Endothelial cell of umbilical vein (primary cell): Measurements from ENCODE around the gene PPP2R5A. TPM values are rescaled to one million over a fixed set of nuclear protein-coding genes. Genes with fewer than 3 reads are reported as not detected.
A peak's percentile ranks its signal among the peaks of the same experiment; 100 is the strongest.

ENCODE experiments used
- BruUV-seq: library from RNA; stranded (reverse); fragments of 400-500 nt; replicated peaks from 2 replicates; lab custom pipeline; 2021; lab: Mats Ljungman, UMichigan
- CTCF ChIA-PET: fragments of 300-600, 350-600 bp; sonication (Branson Sonifier 250); formaldehyde crosslinking; loops from one replicate; lab custom pipeline; 2021; ENCODE audit warnings: antibody characterized with exemption, inconsistent platforms; lab: Charles Lee
- POLR2A ChIA-PET: fragments of 300-600, 350-600 bp; sonication (Branson Sonifier 250); formaldehyde crosslinking; loops from one replicate; lab custom pipeline; 2021; ENCODE audit warnings: antibody characterized with exemption, inconsistent platforms; lab: Charles Lee
- DNase-seq: peaks from one replicate; pipeline ENCODE4 v3.0.0-alpha.2; 2011; ENCODE audit warnings: low read depth, low spot score
- FAIRE-seq: peaks from 2 replicates; lab custom pipeline; 2011; peaks lifted over from hg19 to GRCh38; lab: Jason Lieb, UNC
- H2AFZ ChIP-seq: 2 replicates; pipeline ENCODE4 v1.6.0; 2012; ENCODE audit warnings: low read depth, low read length, control low read depth, inconsistent platforms
- H3K27ac ChIP-seq: 2 replicates; pipeline ENCODE4 v1.5.1; 2011; ENCODE audit warnings: low read depth, mild to moderate bottlenecking, control low read depth, low read length, moderate library complexity; ENCODE audit not compliant: insufficient read depth
- H3K27me3 ChIP-seq, 2 experiments: 2 replicates each; pipeline versions ENCODE4 v1.6.0 to v1.6.1; 2011; ENCODE audit warnings: low read length in 2 of 2, mixed read lengths in 1 of 2; ENCODE audit not compliant: control insufficient read depth in 2 of 2, insufficient read depth in 2 of 2
- H3K36me3 ChIP-seq, 2 experiments: 2 replicates in 1 of 2; 3 replicates in 1 of 2; pipeline ENCODE4 v1.5.1; 2011; ENCODE audit warnings: low read length in 2 of 2, mild to moderate bottlenecking in 1 of 2, moderate library complexity in 1 of 2; ENCODE audit not compliant: control insufficient read depth in 2 of 2, insufficient read depth in 2 of 2; ENCODE audit errors: extremely low read depth in 1 of 2
- H3K4me1 ChIP-seq: 3 replicates; pipeline ENCODE4 v1.5.1; 2011; ENCODE audit warnings: mild to moderate bottlenecking, low read length; ENCODE audit not compliant: control insufficient read depth, insufficient read depth; ENCODE audit errors: extremely low read depth
- H3K4me2 ChIP-seq: 2 replicates; pipeline ENCODE4 v1.6.1; 2011; ENCODE audit warnings: low read length, control low read depth, mixed read lengths; ENCODE audit not compliant: insufficient read depth
- H3K4me3 ChIP-seq, 3 experiments: fragments of 200-600 bp in 1 of 3; sonication (generic), shearing (Covaris generic) in 1 of 3; replicated peaks in 1 of 3; 2 replicates each; pipeline ENCODE4 v1.5.1; 2011 to 2016; ENCODE audit warnings: control low read depth in 3 of 3, low read length in 3 of 3, mild to moderate bottlenecking in 2 of 3, inconsistent platforms in 1 of 3, low read depth in 1 of 3, moderate library complexity in 1 of 3; ENCODE audit not compliant: insufficient read depth in 1 of 3
- H3K79me2 ChIP-seq: 2 replicates; pipeline ENCODE4 v1.6.0; 2012; ENCODE audit warnings: low read length, inconsistent platforms; ENCODE audit not compliant: control insufficient read depth, insufficient read depth
- H3K9ac ChIP-seq: replicated peaks from 2 replicates; pipeline ENCODE3; 2011; ENCODE audit warnings: low read length, control low read depth; ENCODE audit not compliant: insufficient read depth; ENCODE audit errors: extremely low read depth
- H3K9me1 ChIP-seq: replicated peaks from 3 replicates; pipeline ENCODE4 v1.6.0; 2011; ENCODE audit warnings: mild to moderate bottlenecking, low read length; ENCODE audit not compliant: control insufficient read depth, insufficient read depth; ENCODE audit errors: extremely low read depth
- H3K9me3 ChIP-seq: replicated peaks from 2 replicates; pipeline ENCODE4 v1.5.1; 2012; ENCODE audit warnings: low read length, inconsistent platforms; ENCODE audit not compliant: control insufficient read depth, insufficient read depth
- H4K20me1 ChIP-seq: replicated peaks from 2 replicates; pipeline ENCODE3; 2011; ENCODE audit warnings: mild to moderate bottlenecking, low read length; ENCODE audit not compliant: control insufficient read depth, insufficient read depth; ENCODE audit errors: extremely low read depth
- EZH2 ChIP-seq: IDR thresholded peaks from 2 replicates; pipeline ENCODE4 v1.6.1; 2012; ENCODE audit warnings: borderline replicate concordance, low read depth, mild to moderate bottlenecking, moderate library complexity, low read length, inconsistent platforms; ENCODE audit not compliant: severe bottlenecking
- FOS ChIP-seq: IDR thresholded peaks from 2 replicates; pipeline ENCODE4 v1.6.1; 2011; ENCODE audit warnings: mild to moderate bottlenecking, low read length, moderate library complexity, borderline replicate concordance; ENCODE audit not compliant: insufficient read depth
- GATA2 ChIP-seq: IDR thresholded peaks from 2 replicates; pipeline ENCODE4 v1.7.0; 2011; ENCODE audit warnings: low read depth, mild to moderate bottlenecking, moderate library complexity, mixed read lengths, low read length; ENCODE audit not compliant: insufficient read length, insufficient read depth
- JUN ChIP-seq: IDR thresholded peaks from 2 replicates; pipeline ENCODE4 v1.6.1; 2011; ENCODE audit warnings: borderline replicate concordance, low read depth; ENCODE audit not compliant: insufficient read length, insufficient read depth
- MAX ChIP-seq: IDR thresholded peaks from 2 replicates; pipeline ENCODE4 v1.6.1; 2011; ENCODE audit not compliant: insufficient read depth, insufficient read length
- MYC ChIP-seq: IDR thresholded peaks from one replicate; pipeline ENCODE4 v1.6.1; 2011; ENCODE audit warnings: mild to moderate bottlenecking, low read depth, low read length
- POLR2A ChIP-seq: IDR thresholded peaks from 2 replicates; pipeline ENCODE4 v1.6.1; 2012; ENCODE audit warnings: low read depth, mild to moderate bottlenecking, control low read depth, low read length
- POLR2AphosphoS5 ChIP-seq: IDR thresholded peaks from 2 replicates; pipeline ENCODE4 v1.6.1; 2012; ENCODE audit warnings: low read depth, mild to moderate bottlenecking, control low read depth, low read length, moderate library complexity; ENCODE audit not compliant: insufficient read depth
- dilution Hi-C: fragments of 300-500 bp; cut with MboI; formaldehyde crosslinking; loops from one replicate; pipeline ENCODE4 v1.15.0; 2019; ENCODE audit warnings: low sequenced_read_pairs; ENCODE audit not compliant: extremely low pct_ligation_motif_present
- intact Hi-C: fragments of 100-400 bp; cut with micrococcal nuclease; formaldehyde crosslinking; loops from one replicate; pipeline ENCODE4 v1.10.0; 2022
- polyA plus RNA-seq, 4 experiments: library from polyadenylated mRNA; depleted of rRNA in 3 of 4; stranded (reverse) in 3 of 4; unstranded in 1 of 4; fragments of >200 nt; gene quantifications; 2 replicates each; pipeline versions ENCODE4 v1.2.1 to v1.2.3, GENCODE V29; 2011 to 2012; ENCODE audit warnings: missing spikeins in 1 of 4
- total RNA-seq: library from RNA; stranded (reverse); gene quantifications from 2 replicates; pipeline ENCODE4 v1.2.3, GENCODE V29; 2021
- TF ChIP-seq, protein P1 (sequence below), 2 donors: IDR thresholded peaks; 1 replicate in 1 of 2; 2 replicates in 1 of 2; pipeline ENCODE4 v1.5.1; 2011; ENCODE audit warnings: low read length in 2 of 2, mild to moderate bottlenecking in 2 of 2, moderate library complexity in 2 of 2, control low read depth in 1 of 2, inconsistent platforms in 1 of 2, low read depth in 1 of 2; ENCODE audit not compliant: insufficient read depth in 1 of 2; ENCODE audit errors: extremely low read depth in 1 of 2

PPP2R5A gene
- total and polyA plus RNA-seq, 2 donors (not counting 3 experiments of a cell fraction or from before 2014, with no cell fraction given): 11.9 to 34.5 TPM

GRCh38 chr1:212244441-212244840, 40.8 kb upstream of the PPP2R5A start:
- no peaks in the 10 kb centered on the region for H3K36me3 ChIP-seq
- no peak overlapping the region for H3K4me3 ChIP-seq
- ChIA-PET CTCF (interaction anchor here (0.6 to 0.9 kb wide), 2 partner anchors 9 to 173 kb away, joined by 3 read pairs; no protein-coding TSS in a partner anchor), POLR2A (no interaction called here)
- DNase-seq (no peak), FAIRE-seq (no peak)
- intact Hi-C loops: no loop called here
- no peaks in the 10 kb centered on the region for H3K27me3 ChIP-seq
- no peak overlapping the region for H2AFZ ChIP-seq
- H3K4me2 ChIP-seq: no peak overlapping the region
- BruUV-seq: no TSS peak
- dilution Hi-C loops: no loop called here
- no peaks in the 10 kb centered on the region for H3K9me3 ChIP-seq
- no peaks in the 10 kb centered on the region for H4K20me1 ChIP-seq
- no peaks in the 10 kb centered on the region for H3K79me2 ChIP-seq
- H3K9ac ChIP-seq: no peak overlapping the region
- TF ChIP-seq MYC (no peak), POLR2AphosphoS5 (no peak), GATA2 (no peak), EZH2 (no peak), JUN (no peak)
- H3K27ac ChIP-seq: no peak overlapping the region
- no peaks in the 10 kb centered on the region for H3K9me1 ChIP-seq
- H3K4me1 ChIP-seq: peaks cover 20% of the 10 kb centered on the region

GRCh38 chr1:212247179-212247721, 38.0 kb upstream of the PPP2R5A start:
- Histone ChIP-seq H2AFZ (peak overlapping the region; percentile 71), H3K9me1 (no peaks in the 10 kb centered on the region), H3K4me2 (peak overlapping the region; percentile 42), H3K27ac (no peak overlapping the region), H3K27me3 (peaks cover 0 to 2% of the 10 kb centered on the region in 2 experiments), H3K79me2 (no peaks in the 10 kb centered on the region), H3K36me3 (no peaks in the 10 kb centered on the region), H4K20me1 (no peaks in the 10 kb centered on the region), H3K4me1 (peaks cover 9% of the 10 kb centered on the region), H3K9ac (no peak overlapping the region), H3K9me3 (no peaks in the 10 kb centered on the region), H3K4me3 (no peak overlapping the region)
- TF ChIP-seq, protein P1, sequence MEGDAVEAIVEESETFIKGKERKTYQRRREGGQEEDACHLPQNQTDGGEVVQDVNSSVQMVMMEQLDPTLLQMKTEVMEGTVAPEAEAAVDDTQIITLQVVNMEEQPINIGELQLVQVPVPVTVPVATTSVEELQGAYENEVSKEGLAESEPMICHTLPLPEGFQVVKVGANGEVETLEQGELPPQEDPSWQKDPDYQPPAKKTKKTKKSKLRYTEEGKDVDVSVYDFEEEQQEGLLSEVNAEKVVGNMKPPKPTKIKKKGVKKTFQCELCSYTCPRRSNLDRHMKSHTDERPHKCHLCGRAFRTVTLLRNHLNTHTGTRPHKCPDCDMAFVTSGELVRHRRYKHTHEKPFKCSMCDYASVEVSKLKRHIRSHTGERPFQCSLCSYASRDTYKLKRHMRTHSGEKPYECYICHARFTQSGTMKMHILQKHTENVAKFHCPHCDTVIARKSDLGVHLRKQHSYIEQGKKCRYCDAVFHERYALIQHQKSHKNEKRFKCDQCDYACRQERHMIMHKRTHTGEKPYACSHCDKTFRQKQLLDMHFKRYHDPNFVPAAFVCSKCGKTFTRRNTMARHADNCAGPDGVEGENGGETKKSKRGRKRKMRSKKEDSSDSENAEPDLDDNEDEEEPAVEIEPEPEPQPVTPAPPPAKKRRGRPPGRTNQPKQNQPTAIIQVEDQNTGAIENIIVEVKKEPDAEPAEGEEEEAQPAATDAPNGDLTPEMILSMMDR (IDR thresholded peaks at IDR 0.05; ENCODE audit: extremely low read depth in 1 of 2, insufficient read depth in 1 of 2, low read depth in 1 of 2, low read length in 2 of 2): no peak
- TF ChIP-seq POLR2AphosphoS5: no peak
- no peak for TF ChIP-seq POLR2A
- no peak for TF ChIP-seq MAX
- TF ChIP-seq MYC: no peak
- no peak for TF ChIP-seq FOS
- no peak for TF ChIP-seq JUN
- no peak for TF ChIP-seq GATA2
- intact Hi-C loops: no loop called here
- FAIRE-seq (peak; percentile 69), DNase-seq (peak; percentile 67)
- CTCF ChIA-PET: interaction anchor here (0.8 to 1.4 kb wide), 5 partner anchors 9 to 177 kb away, joined by 3 to 5 read pairs (median 4); no protein-coding TSS in a partner anchor
- dilution Hi-C loops: no loop called here
- BruUV-seq: no TSS peak
- POLR2A ChIA-PET: no interaction called here
